H9 (cell line): ENCODE data around the gene SPOP. TPM values are rescaled to one million over a fixed set of nuclear protein-coding genes. Genes with fewer than 3 reads are reported as not detected.

Experiments
- DNase-seq: peaks from one replicate; pipeline ENCODE4 v3.0.0-alpha.2; 2017
- H2AFZ ChIP-seq: one replicate; pipeline ENCODE4 v1.6.1; 2013; ENCODE audit warnings: mild to moderate bottlenecking, low read length, control low read depth, moderate library complexity
- H2AK5ac ChIP-seq: 2 replicates; pipeline ENCODE4 v1.6.1; 2013; ENCODE audit warnings: low read length, control low read depth, mixed read lengths; ENCODE audit not compliant: insufficient read length
- H2BK120ac ChIP-seq: one replicate; pipeline ENCODE4 v1.6.1; 2013; ENCODE audit warnings: low read depth, mild to moderate bottlenecking, low read length, control low read depth, inconsistent platforms; ENCODE audit not compliant: poor library complexity, severe bottlenecking
- H2BK12ac ChIP-seq: 2 replicates; pipeline ENCODE4 v1.6.1; 2013; ENCODE audit warnings: low read length, control low read depth, mixed read lengths, low read depth; ENCODE audit not compliant: insufficient read length
- H2BK15ac ChIP-seq: 2 replicates; pipeline ENCODE4 v1.6.1; 2013; ENCODE audit warnings: low read depth, low read length, control low read depth
- H2BK20ac ChIP-seq: one replicate; pipeline ENCODE4 v1.6.1; 2013; ENCODE audit warnings: low read depth, mild to moderate bottlenecking, low read length, control low read depth, inconsistent platforms; ENCODE audit not compliant: poor library complexity, severe bottlenecking
- H2BK5ac ChIP-seq: 2 replicates; pipeline ENCODE4 v1.6.1; 2013; ENCODE audit warnings: low read length, control low read depth, mixed read lengths; ENCODE audit not compliant: insufficient read length
- H3K14ac ChIP-seq: 2 replicates; pipeline ENCODE4 v1.6.1; 2013; ENCODE audit warnings: low read length, control low read depth; ENCODE audit not compliant: insufficient read depth
- H3K18ac ChIP-seq: 2 replicates; pipeline ENCODE4 v1.6.1; 2013; ENCODE audit warnings: low read depth, mild to moderate bottlenecking, mixed read lengths, low read length, control low read depth; ENCODE audit not compliant: insufficient read length
- H3K23ac ChIP-seq: 2 replicates; pipeline ENCODE4 v1.6.1; 2013; ENCODE audit warnings: low read length, control low read depth, mixed read lengths, low read depth; ENCODE audit not compliant: insufficient read length
- H3K23me2 ChIP-seq: 2 replicates; pipeline ENCODE4 v1.6.1; 2013; ENCODE audit warnings: low read depth, mild to moderate bottlenecking, mixed read lengths, low read length, control low read depth; ENCODE audit not compliant: insufficient read length, poor library complexity, severe bottlenecking
- H3K27ac ChIP-seq: 2 replicates; pipeline ENCODE4 v1.5.1; 2013; ENCODE audit warnings: low read length, control low read depth, mixed read lengths, low read depth; ENCODE audit not compliant: insufficient read length
- H3K27me3 ChIP-seq: 2 replicates; pipeline ENCODE4 v1.6.1; 2013; ENCODE audit warnings: low read length, control low read depth, inconsistent platforms; ENCODE audit not compliant: insufficient read depth
- H3K4ac ChIP-seq: 2 replicates; pipeline ENCODE4 v1.6.1; 2013; ENCODE audit warnings: low read depth, mild to moderate bottlenecking, control low read depth, inconsistent platforms, low read length, moderate library complexity
- H3K4me1 ChIP-seq: 2 replicates; pipeline ENCODE4 v1.6.1; 2013; ENCODE audit warnings: low read length, control low read depth, inconsistent platforms; ENCODE audit not compliant: insufficient read depth
- H3K4me2 ChIP-seq: 2 replicates; pipeline ENCODE4 v1.6.1; 2013; ENCODE audit warnings: low read length, control low read depth, mixed read lengths; ENCODE audit not compliant: insufficient read length, insufficient read depth
- H3K56ac ChIP-seq: 2 replicates; pipeline ENCODE4 v1.6.1; 2013; ENCODE audit warnings: low read depth, mild to moderate bottlenecking, mixed read lengths, low read length, control low read depth; ENCODE audit not compliant: insufficient read length
- H3K79me1 ChIP-seq: 2 replicates; pipeline ENCODE4 v1.6.1; 2013; ENCODE audit warnings: low read depth, mild to moderate bottlenecking, moderate library complexity, low read length, control low read depth, inconsistent platforms; ENCODE audit not compliant: insufficient read depth, poor library complexity, severe bottlenecking
- H3K79me2 ChIP-seq: 2 replicates; pipeline ENCODE4 v1.6.1; 2013; ENCODE audit warnings: low read length, control low read depth, inconsistent platforms; ENCODE audit not compliant: insufficient read depth
- H3K9ac ChIP-seq: 2 replicates; pipeline ENCODE4 v1.6.1; 2013; ENCODE audit warnings: low read length, control low read depth, mixed read lengths; ENCODE audit not compliant: insufficient read length; ENCODE audit errors: extremely low read depth
- H3K9me3 ChIP-seq: one replicate; pipeline ENCODE4 v1.6.1; 2013; ENCODE audit warnings: low read depth, low read length, inconsistent platforms; ENCODE audit not compliant: control insufficient read depth
- H3T11ph ChIP-seq: one replicate; pipeline ENCODE4 v1.6.1; 2013; ENCODE audit warnings: mild to moderate bottlenecking, low read length, control low read depth, inconsistent platforms
- H4K20me1 ChIP-seq: one replicate; pipeline ENCODE4 v1.6.1; 2013; ENCODE audit not compliant: control insufficient read depth, insufficient read length, insufficient read depth
- H4K5ac ChIP-seq: 2 replicates; pipeline ENCODE4 v1.6.1; 2013; ENCODE audit warnings: low read depth, mild to moderate bottlenecking, mixed read lengths, low read length, control low read depth; ENCODE audit not compliant: insufficient read length
- H4K8ac ChIP-seq: replicated peaks from 2 replicates; pipeline ENCODE4 v1.6.1; 2013; ENCODE audit warnings: low read length, control low read depth, mixed read lengths, low read depth; ENCODE audit not compliant: insufficient read length
- H4K91ac ChIP-seq: 2 replicates; pipeline ENCODE4 v1.6.1; 2013; ENCODE audit warnings: low read depth, mild to moderate bottlenecking, moderate library complexity, mixed read lengths, low read length, control low read depth; ENCODE audit not compliant: insufficient read length
- H3K27ac Mint-ChIP-seq, 3 experiments: 2 replicates in 2 of 3; 3 replicates in 1 of 3; pipeline ENCODE4 v1.8.0; 2020 to 2021; ENCODE audit warnings: mixed read lengths in 3 of 3, mild to moderate bottlenecking in 1 of 3, moderate library complexity in 1 of 3
- H3K27me3 Mint-ChIP-seq: 2 replicates; pipeline ENCODE4 v1.8.0; 2021; ENCODE audit warnings: low read depth, mild to moderate bottlenecking, moderate library complexity, mixed read lengths
- H3K36me3 Mint-ChIP-seq, 3 experiments: 2 replicates in 2 of 3; 3 replicates in 1 of 3; pipeline ENCODE4 v1.8.0; 2020 to 2021; ENCODE audit warnings: low read depth in 3 of 3, mixed read lengths in 3 of 3; ENCODE audit not compliant: insufficient read depth in 1 of 3
- H3K4me1 Mint-ChIP-seq, 2 experiments: 2 replicates each; pipeline ENCODE4 v1.8.0; 2020; ENCODE audit warnings: mixed read lengths in 2 of 2
- H3K4me3 Mint-ChIP-seq, 2 experiments: 2 replicates in 1 of 2; 3 replicates in 1 of 2; pipeline ENCODE4 v1.8.0; 2020 to 2021; ENCODE audit warnings: mild to moderate bottlenecking in 2 of 2, mixed read lengths in 2 of 2, moderate library complexity in 1 of 2
- H3K9me3 Mint-ChIP-seq, 2 experiments: 2 replicates in 1 of 2; 3 replicates in 1 of 2; pipeline ENCODE4 v1.8.0; 2020; ENCODE audit warnings: mild to moderate bottlenecking in 2 of 2, mixed read lengths in 2 of 2, moderate library complexity in 1 of 2
- WGBS: extraction: QIAGEN DNeasy Blood & Tissue Kit; methylation state at CpG from one replicate; pipeline ENCODE4 v1.1.7; 2013; ENCODE audit warnings: missing lambda C conversion rate, low lambda C conversion rate, mixed read lengths; ENCODE audit not compliant: insufficient read length; ENCODE audit errors: extremely low coverage; 5-methylcytosine and 5-hydroxymethylcytosine counted together
- total RNA-seq: library from RNA; stranded (reverse); gene quantifications from 2 replicates; pipeline ENCODE4 v1.2.1, GENCODE V29; 2021
- TF ChIP-seq, protein P1 (sequence below): fragments of 200-600 bp; sonication (generic); conservative IDR thresholded peaks from 3 replicates; pipeline ENCODE4 v1.8.0; 2021; ENCODE audit warnings: antibody characterized with exemption, mild to moderate bottlenecking

SPOP gene
- total RNA-seq, 1 experiment from 2014 or later, result 33.7 TPM

DNA sequence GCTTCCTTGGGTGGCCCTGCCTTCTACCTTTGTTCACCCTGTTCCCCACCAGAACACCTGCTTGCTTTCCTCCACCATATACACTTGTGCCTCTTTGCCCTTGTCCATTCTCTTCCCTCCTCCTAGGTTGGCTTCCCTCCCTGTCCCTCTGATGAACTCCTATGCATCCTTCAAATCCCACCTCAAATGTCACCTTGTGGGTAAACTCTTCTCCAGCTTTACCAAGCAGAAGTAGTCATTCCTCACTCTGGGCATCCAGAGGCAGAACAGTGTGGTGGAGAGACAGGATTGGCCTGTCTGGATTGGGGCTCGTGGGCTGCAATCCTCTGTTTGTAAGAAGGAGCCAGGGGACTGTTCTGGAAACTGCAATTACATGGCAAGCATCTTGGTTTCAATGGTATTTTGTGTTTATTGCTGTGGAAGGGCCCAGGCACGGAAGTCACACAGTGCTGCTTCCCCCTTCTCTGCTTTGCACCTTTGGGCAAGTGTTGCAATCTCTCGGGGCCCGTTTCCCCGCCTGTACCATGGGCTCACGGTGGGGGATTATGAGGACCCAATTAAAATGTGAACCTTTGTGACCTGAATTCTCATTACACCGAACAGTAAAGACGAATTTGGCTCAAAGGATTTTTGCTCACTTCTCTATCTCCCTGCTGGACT, 124.1 kb downstream of the SPOP start:
- H3K27ac Mint-ChIP-seq, result no peak overlapping the region; a peak in 1 of 7 replicates
- H2AFZ ChIP-seq, result no peak overlapping the region

More for the DNA sequence above, 124.1 kb downstream of the SPOP start:
- TF ChIP-seq, protein P1, sequence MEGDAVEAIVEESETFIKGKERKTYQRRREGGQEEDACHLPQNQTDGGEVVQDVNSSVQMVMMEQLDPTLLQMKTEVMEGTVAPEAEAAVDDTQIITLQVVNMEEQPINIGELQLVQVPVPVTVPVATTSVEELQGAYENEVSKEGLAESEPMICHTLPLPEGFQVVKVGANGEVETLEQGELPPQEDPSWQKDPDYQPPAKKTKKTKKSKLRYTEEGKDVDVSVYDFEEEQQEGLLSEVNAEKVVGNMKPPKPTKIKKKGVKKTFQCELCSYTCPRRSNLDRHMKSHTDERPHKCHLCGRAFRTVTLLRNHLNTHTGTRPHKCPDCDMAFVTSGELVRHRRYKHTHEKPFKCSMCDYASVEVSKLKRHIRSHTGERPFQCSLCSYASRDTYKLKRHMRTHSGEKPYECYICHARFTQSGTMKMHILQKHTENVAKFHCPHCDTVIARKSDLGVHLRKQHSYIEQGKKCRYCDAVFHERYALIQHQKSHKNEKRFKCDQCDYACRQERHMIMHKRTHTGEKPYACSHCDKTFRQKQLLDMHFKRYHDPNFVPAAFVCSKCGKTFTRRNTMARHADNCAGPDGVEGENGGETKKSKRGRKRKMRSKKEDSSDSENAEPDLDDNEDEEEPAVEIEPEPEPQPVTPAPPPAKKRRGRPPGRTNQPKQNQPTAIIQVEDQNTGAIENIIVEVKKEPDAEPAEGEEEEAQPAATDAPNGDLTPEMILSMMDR, result no peak
- H4K8ac ChIP-seq, result no peak overlapping the region
- H3K27me3 ChIP-seq, result no peaks in the 10 kb centered on the region; the same call in 1 of the 2 replicates
- H3K9me3 ChIP-seq, result no peaks in the 10 kb centered on the region
- no peak overlapping the region for H3K27ac ChIP-seq
- WGBS, result no CpG with 5 or more reads among the region's 8 CpGs
- H3K23ac ChIP-seq, result no peak overlapping the region
- H3K23me2 ChIP-seq, result no peaks in the 10 kb centered on the region
- H3K56ac ChIP-seq, result no peak overlapping the region
- no peak overlapping the region for H2BK15ac ChIP-seq
- no peak overlapping the region for H4K5ac ChIP-seq
- no peak overlapping the region for H4K91ac ChIP-seq
- Mint-ChIP-seq H3K9me3 (no peaks in the 10 kb centered on the region), H3K27me3 (peaks cover 17% of the 10 kb centered on the region), H3K36me3 (no peaks in the 10 kb centered on the region), H3K4me3 (no peak overlapping the region), H3K4me1 (peaks cover 10 to 14% of the 10 kb centered on the region in 2 experiments)
- no peak overlapping the region for H3K18ac ChIP-seq
- H3K4me1 ChIP-seq, result no peaks in the 10 kb centered on the region
- H2AK5ac ChIP-seq, result no peak overlapping the region
- no peak overlapping the region for H3K4ac ChIP-seq
- no peak overlapping the region for H3K9ac ChIP-seq
- no peak overlapping the region for H2BK12ac ChIP-seq
- no peak overlapping the region for H3K4me2 ChIP-seq
- H4K20me1 ChIP-seq, result no peaks in the 10 kb centered on the region
- H2BK120ac ChIP-seq, result no peak overlapping the region
- H3K79me1 ChIP-seq, result no peaks in the 10 kb centered on the region
- H3K79me2 ChIP-seq, result no peaks in the 10 kb centered on the region
- H2BK5ac ChIP-seq, result no peak overlapping the region
- no peak overlapping the region for H3K14ac ChIP-seq
- no peak overlapping the region for H3T11ph ChIP-seq
- no peak overlapping the region for H2BK20ac ChIP-seq
- no peak for DNase-seq
